Measurements from ENCODE around the gene SLC26A9.

SLC26A9 gene

GRCh38 chr1:205973377-205974232 is 30.3 kb upstream of the SLC26A9 start:
- no peak for DNase-seq

GRCh38 chr1:205972491-205973168 is 29.4 kb upstream of the SLC26A9 start:
- no peak for DNase-seq

GRCh38 chr1:205972081-205972480 is 28.8 kb upstream of the SLC26A9 start:
- DNase-seq, result no peak

- no peak for DNase-seq
Measured at GRCh38 chr1:205971082-205971481, 27.8 kb upstream of the SLC26A9 start.

GRCh38 chr1:205970486-205970885 is 27.2 kb upstream of the SLC26A9 start:
- DNase-seq, result no peak

GRCh38 chr1:205969229-205969628 is 26.0 kb upstream of the SLC26A9 start:
- no peak for DNase-seq

GRCh38 chr1:205967554-205968335 is 24.5 kb upstream of the SLC26A9 start:
- no peak for DNase-seq

GRCh38 chr1:205965036-205965884 is 22.0 kb upstream of the SLC26A9 start:
- no peak for DNase-seq

- no peak for DNase-seq
Measured at GRCh38 chr1:205963352-205964155, 20.3 kb upstream of the SLC26A9 start.

GRCh38 chr1:205962821-205963221 is 19.6 kb upstream of the SLC26A9 start:
- no peak for DNase-seq

- DNase-seq, result no peak
Measured at GRCh38 chr1:205961991-205962820, 18.9 kb upstream of the SLC26A9 start.

GRCh38 chr1:205961405-205961804 is 18.1 kb upstream of the SLC26A9 start:
- DNase-seq, result peak; percentile 25

- no peak for DNase-seq
Measured at GRCh38 chr1:205959789-205960188, 16.5 kb upstream of the SLC26A9 start.

- no peak for DNase-seq
Measured at GRCh38 chr1:205955499-205955898, 12.2 kb upstream of the SLC26A9 start.

GRCh38 chr1:205954819-205955404 is 11.7 kb upstream of the SLC26A9 start:
- no peak for DNase-seq

- no peak for DNase-seq
Measured at GRCh38 chr1:205951746-205952145, 8.5 kb upstream of the SLC26A9 start.

GRCh38 chr1:205950826-205951549 is 7.7 kb upstream of the SLC26A9 start:
- no peak for DNase-seq

GRCh38 chr1:205950280-205950679 is 7.0 kb upstream of the SLC26A9 start:
- DNase-seq, result no peak

GRCh38 chr1:205949753-205950152 is 6.5 kb upstream of the SLC26A9 start:
- DNase-seq, result no peak

GRCh38 chr1:205948886-205949285 is 5.6 kb upstream of the SLC26A9 start:
- no peak for DNase-seq

All from RPMI8226 (cell line).